A172 (cell line): Measurements from ENCODE around the gene KRT84. TPM values are rescaled to one million over a fixed set of nuclear protein-coding genes. Genes with fewer than 3 reads are reported as not detected.

Experiments
- DNase-seq: peaks from one replicate; pipeline ENCODE4 v3.0.0-alpha.2; 2015; ENCODE audit warnings: low spot score
- total RNA-seq: library from RNA; depleted of rRNA; stranded (reverse); fragments of >200 nt; shearing (Covaris generic); gene quantifications from 2 replicates; pipeline ENCODE4 v1.2.3, GENCODE V29; 2014

KRT84 gene
- total RNA-seq, 1 experiment from 2014 or later, result not detected

DNA sequence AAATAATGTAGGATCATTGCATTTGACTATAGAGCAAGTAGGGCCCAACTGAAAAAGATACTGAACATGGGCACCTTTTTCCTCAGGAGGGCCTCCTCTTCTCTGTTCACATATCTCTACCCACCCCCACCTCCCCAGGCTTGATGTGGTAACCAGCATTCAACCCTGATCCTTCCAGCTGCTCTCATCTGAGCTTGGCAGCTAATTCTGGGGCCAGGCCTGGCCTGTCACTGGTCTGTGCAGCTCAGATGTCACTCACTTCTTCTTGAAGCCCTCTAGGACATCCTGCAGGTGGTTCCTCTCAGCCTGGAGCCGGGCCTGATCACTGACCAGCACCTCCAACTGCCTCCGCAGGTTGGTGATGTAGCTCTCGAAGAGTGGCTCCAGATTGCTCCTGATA, 2.1 kb downstream of the KRT84 start:
- DNase-seq, result no peak

DNA sequence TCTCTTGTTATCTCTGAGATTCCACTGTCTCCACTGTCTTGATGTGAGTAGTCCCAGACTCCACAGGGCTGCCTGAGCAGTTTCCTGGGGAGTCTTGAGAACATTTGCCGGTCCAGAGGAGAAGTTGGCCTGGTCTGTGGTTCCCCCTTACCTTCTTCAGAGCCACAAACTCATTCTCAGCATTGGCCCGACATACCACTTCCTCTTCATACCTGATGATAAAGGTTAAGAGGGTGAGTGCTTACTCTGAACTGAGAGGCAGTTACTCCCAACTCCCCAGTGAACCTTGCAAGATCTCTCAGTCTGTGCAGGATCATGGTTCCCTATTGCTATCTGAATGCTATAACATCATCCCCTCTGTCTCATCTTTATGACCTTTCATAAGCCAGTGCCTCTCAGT, 2.6 kb downstream of the KRT84 start:
- DNase-seq, result no peak

DNA sequence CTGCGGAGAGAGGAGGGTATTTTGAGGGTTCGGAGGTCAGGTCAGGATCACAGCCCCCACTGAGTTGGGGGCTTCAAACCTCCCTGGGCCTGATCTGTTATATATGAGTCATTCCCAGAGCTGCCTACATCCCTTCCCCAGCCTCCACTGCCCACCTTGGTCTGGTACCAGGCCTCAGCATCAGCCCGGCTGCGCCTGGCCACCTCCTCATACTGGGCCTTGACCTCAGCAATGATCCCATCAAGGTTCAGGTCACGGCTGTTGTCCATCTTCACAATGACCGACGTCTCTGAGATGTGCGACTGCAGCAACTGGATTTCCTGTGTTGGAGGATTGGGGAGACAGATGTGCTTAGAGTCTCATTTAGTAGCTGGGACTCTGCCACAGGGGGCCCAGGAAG, 4.2 kb downstream of the KRT84 start:
- no peak for DNase-seq

DNA sequence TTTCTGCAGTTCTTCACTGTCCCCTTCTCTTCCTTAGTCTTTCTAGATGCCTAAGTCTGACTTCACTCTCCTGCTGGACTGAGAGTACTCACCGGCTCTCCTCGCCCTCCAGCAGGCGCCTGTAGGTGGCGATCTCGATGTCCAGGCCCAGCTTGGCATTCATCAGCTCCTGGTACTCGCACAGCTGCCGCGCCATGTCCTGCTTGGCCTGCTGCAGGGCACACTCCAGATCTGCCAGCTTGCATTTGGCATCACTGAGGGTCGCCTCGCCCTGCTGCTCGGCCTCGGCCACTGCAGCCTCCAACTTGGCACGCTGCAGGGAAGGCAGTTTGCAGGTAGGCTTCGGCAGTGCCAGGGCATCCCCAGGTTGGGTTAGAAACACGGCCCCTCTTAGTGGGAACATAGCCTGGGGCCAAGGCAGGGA, 5.2 kb downstream of the KRT84 start:
- DNase-seq, result no peak

DNA sequence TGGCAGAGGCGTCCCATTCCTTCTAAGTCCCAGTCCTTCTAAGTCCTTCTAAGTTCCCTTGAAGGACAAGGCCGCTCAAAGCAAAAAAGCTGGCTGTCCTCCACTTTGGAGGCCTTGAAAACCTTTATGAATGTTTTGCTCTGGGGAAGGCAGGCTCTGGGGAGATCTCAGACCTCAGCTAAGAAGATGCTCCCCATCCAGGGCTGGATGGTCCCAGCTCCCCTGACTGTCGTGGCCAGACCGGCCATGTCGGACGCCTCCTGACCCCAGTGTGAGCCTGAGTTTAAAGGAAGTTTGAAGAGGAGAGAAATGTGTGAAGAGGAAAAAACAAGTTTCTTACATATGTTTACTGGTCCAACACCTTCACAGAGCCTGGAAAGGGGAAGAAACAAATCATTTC, 5.9 kb downstream of the KRT84 start:
- no peak for DNase-seq

DNA sequence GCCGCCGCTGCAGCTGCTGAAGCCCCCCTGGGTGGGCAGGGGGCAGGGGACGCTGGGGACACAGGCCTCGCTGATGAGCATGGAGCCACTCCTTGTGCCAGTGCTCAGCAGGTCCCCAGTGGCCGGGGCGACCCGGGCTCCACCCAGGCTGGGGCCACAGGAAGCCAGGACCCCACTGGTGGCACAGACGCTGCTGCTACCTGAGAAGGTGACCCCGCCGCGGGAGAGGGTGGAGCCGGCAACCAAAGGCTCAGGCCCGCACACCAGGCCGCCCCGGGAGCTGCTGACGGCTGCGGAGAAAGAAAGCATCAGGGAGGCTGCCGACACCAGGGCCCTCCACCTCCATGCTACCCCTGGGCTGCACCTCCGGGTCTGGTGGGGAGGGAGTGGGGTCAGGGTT, 7.4 kb downstream of the KRT84 start:
- DNase-seq, result no peak

- no peak for DNase-seq
Measured at GRCh38 chr12:52377266-52377665, 8.2 kb downstream of the KRT84 start.

DNA sequence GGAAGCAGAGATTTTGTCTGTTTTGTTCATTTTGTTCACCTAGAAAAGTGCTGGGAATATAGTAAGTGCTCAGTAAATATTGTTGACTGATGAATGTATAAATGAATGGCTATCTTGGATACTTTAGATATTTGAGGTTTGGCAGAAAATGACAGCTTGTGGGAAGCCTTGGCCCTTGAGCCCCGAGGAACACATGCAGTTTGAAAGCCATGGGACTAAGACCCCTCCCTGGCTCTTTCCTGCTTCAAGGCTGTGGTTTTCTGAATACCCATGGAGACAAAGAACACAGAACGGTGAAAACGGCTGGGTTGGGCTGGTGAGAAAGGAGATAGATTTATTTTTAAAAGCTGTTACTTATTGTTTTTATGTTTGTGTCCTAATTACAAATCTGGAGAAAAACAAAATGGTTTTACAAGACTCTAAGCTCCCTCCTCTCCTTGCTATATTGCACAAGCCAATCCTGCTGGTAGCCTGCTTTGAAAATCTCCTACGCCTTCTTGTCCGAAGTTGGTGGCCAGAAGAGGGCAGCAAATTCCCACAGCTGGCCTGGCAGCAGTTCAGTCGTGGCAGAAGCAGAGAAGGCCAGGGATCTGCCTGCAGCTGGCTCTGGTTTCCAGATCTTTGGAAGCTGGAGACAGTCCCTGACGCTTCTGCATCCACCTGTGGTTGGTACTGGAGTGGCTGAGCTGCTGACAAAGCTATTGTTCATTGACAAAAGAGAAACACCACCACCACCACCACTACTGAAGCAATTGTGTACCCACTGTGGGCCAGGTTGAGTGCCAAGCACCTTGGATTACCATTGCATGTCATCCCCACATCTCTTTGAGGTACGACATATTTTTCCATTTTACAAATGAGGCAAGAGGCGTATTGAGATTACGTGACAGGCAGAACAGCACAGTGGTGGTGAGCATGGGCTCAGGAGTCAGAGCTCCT, 13.0 kb downstream of the KRT84 start:
- DNase-seq, result peak; percentile 78

GRCh38 chr12:52371716-52372115, 13.7 kb downstream of the KRT84 start:
- DNase-seq, result no peak

DNA sequence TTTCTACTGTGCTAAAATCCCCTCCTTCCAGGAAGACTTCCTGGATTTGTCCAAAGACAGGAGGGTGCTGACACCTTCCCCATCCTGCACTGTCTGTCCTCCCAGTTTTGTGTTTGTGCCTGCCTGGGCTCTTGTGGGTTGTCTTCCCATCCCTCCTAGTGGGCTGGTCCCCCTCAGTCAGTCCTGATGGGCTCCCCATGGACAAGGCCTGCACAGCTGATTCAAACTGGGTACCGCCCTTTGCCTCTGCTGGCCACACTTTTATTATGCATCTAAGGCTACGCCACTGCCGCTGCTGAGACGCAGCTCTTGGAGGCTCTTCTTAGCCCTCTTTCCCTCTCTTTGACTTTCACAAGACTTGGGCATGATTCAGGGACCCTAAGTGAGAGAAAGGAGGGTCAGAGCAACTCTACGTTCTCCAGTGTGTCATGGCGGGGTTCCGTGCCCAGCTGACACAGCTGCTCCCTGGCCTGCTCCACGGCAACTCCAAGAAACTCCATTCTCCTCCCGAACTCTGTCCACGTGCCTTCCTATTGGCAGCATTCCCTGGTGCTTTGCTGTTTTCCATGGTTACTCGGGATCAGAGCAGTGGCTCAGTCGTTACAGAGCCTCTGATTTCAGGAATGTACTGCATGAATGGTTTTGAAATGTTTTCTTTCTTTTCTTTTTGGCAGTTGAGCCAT, 14.4 kb downstream of the KRT84 start:
- no peak for DNase-seq

DNA sequence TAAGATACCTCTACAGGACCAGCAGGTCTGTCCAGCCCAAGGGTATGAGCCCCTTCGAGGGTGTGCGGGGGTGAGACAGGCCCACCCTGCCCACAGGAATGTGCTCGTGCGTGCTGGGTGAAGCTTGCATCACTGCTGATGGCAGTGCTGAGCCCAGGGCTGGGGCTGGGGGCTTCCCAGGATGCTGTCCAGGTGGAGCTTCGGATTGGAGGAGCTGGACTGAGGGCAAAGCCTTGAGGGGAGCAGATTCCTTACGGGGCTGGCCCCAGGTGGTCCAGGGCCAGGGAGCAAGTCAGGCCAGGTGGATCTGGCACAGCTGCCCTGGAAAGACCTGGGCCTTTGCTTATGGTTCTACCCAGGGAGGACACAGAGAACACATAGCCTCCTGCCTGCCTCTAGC, 15.6 kb downstream of the KRT84 start:
- no peak for DNase-seq

DNA sequence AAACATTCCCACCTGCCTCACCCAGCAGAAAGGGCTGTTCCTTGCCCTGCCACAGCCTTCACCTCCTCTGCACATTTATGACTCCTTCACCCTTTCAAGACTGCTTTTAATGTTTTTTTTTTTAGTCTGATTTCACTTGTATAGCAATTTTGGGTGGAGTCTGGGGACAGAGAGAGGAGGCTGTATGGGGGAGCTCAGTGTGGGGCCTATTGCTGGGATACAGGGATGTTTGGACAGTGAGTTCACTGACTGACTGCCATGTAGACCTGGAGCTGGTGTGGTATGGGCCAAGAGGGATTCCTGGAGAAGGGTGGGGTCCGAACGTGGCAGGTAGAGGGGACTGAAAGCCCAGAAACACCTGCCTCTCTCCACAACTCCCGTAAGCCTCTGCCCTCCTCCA, 16.2 kb downstream of the KRT84 start:
- DNase-seq, result no peak

DNA sequence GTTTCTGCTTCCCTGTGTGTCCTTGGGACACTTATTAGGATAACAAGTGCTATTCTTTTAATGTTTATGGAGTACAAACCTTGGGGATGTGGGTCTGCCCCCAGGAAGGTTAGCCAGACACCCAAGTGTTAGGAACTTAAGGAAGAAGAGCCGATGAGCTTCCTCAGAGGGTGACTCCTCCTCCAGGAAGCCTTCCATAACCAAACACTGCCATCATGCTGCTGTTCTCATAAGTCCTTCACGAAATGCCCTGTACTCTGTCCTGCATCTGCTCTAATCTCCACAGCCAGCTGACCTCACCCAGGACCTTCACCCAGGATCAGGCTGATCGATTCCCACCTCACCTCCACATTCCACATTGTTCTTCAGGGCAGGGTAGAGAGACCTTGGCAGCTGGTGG, 16.9 kb downstream of the KRT84 start:
- DNase-seq, result no peak

- no peak for DNase-seq
Measured at GRCh38 chr12:52367876-52368275, 17.6 kb downstream of the KRT84 start.

DNA sequence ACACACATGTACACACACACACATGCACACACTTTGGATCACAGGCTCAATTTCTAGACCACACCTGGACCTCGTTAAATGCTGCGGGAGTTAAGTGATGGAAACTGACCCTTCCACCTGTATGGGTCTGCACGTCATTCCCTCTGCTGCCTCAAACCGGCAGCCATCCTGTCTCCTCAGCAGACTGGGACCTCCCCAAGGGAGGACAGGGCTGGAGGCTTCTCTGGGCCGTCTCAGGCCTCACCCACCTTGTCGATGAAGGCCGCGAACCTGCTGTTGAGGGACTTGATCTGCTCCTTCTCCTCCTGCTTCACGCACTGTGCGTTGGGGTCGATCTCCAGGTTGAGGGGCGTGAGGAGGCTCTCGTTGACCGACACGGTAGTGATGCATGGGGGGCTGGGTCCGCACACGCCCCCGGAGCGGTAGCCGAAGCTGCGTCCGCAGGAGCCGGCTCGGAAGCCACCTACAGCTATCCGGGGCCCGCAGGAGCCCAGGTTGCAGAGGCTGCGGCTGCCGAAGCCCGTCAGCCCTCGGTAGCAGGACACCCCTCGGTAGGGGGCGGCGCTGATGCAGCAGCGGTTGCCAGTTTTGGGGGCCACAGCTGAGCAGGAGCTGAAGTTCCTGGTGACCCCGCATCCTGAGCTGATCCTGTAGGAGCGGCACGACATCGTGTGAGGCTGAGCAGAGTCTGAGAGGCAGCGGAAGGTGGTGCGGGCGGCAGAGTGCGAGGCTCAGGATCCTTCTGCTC, 18.5 kb downstream of the KRT84 start, which contains the start of gene KRT85:
Gene KRT85, minus strand, starts transcription at position 744 of the 748 bp plus-strand sequence. Its CDS starts 76 bp downstream, at position 668.
- DNase-seq, result no peak

- DNase-seq, result no peak
Measured at GRCh38 chr12:52364901-52365489, 20.5 kb downstream of the KRT84 start.

DNA sequence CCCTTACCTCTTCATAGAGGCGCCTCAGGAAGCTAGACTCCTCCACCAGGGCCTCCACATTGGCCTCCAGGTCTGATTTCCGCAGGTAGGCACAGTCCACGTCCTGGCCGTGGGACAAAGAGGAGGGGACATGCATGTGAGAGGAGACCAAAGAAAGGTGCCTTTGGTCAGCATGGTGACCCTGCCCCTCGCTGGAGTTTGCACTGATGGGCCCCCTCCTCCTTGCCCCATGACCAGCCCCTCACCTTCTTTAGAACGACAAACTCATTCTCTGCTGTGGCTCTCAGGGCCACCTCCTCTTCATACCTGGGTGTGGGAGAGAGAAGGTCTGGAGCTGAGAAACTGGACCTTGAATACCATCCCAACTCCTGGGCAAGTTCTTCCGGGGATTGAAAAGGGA, 21.4 kb downstream of the KRT84 start:
- DNase-seq, result no peak

DNA sequence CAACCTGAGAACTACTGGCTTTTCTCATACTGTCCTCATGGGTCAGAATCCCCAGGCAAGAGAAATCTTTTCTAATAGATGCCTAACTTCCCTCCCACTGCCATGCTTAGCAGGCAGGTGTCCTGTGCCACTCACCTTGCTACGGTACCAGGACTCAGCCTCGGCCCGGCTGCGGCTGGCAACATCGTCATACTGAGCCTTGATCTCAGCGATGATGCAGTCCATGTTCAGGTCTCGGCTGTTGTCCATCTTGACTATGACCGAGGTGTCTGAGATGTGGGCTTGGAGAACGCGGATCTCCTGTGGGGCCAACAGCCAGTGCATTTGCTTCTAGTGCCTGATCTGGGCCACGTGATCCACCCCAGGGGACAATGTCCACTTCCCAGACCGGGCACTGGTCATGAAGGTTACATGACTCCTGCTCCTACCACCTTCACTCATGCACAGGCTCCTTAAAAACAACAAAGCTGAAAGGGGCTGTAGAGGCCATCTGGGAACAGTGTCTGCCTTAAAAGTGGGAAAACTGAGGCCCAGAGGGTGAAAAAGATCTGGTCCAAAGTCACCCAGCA, 22.3 kb downstream of the KRT84 start:
- no peak for DNase-seq

GRCh38 chr12:52362118-52362726, 23.2 kb downstream of the KRT84 start:
- no peak for DNase-seq

GRCh38 chr12:52361553-52361952, 23.9 kb downstream of the KRT84 start:
- DNase-seq, result no peak

DNA sequence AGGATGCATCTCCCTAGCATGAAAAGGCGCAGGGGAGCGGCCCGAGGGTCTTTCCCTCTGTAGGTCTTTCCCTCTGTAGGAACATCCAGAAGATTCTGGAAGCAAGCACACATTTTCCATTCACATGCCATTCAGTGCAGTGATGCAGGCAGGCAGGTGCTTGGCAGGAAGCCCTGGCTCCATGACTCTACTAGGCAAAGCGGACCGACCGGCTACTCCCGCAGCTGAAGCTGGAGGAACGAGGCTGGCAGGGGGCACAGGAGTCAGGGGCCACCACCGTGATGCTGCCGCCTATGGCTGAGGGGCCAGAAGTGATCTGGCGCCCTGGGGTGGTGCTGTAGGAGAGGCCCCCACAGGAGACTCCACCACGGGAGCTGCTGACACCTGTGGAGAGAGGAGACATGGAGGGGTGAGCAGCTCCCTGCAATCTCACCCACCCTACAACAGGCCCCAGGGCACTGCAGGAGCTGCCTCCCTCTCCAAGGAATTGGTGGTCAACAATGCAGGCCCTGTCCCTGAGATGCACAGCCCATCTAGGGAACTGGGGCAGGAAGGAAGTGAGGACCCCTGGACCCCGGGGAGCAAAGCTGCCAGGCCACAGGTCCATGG, 24.7 kb downstream of the KRT84 start:
- DNase-seq, result no peak
